ENCODE measurements around the gene NDUFS4. TPM values are rescaled to one million over a fixed set of nuclear protein-coding genes. Genes with fewer than 3 reads are reported as not detected.
"Not testable (repeated sequence)": the region's sequence is repeated elsewhere in the genome, so short reads cannot be mapped to it uniquely, and the experiment has no call there.

The NDUFS4 gene
- total RNA-seq, 1 donor from 2014 or later = 92.4 TPM

- Histone ChIP-seq H2AFZ (ENCODE audit: low read depth, low read length) (no peak overlapping the region), H3K9ac (ENCODE audit: low read length) (no peak overlapping the region), H3K79me2 (ENCODE audit: insufficient read depth, low read length) (no peaks in the 10 kb centered on the region), H3K27ac (ENCODE audit: low read depth, low read length) (no peak overlapping the region), H3K4me1 (ENCODE audit: insufficient read depth, low read length) (peaks cover 4% of the 10 kb centered on the region), H3K4me2 (ENCODE audit: low read length) (no peak overlapping the region), H4K20me1 (ENCODE audit: insufficient read depth, low read length) (peaks cover 9% of the 10 kb centered on the region), H3K9me3 (ENCODE audit: insufficient read depth, low read depth, low read length) (no peaks in the 10 kb centered on the region), H3K36me3 (ENCODE audit: insufficient read depth, low read length) (no peaks in the 10 kb centered on the region), H3K4me3 (ENCODE audit: insufficient read depth, low read depth, low read length) (no peak overlapping the region), H3K27me3 (ENCODE audit: insufficient read depth, low read length) (no peaks in the 10 kb centered on the region)
- Mint-ChIP-seq H3K9me3 (ENCODE audit: unreplicated experiment) (no peaks in the 10 kb centered on the region), H3K4me1 (ENCODE audit: low read depth, unreplicated experiment) (peaks cover 29% of the 10 kb centered on the region), H3K27ac (ENCODE audit: unreplicated experiment) (no peak overlapping the region), H3K36me3 (ENCODE audit: low read depth, unreplicated experiment) (peaks cover 5% of the 10 kb centered on the region), H3K27me3 (ENCODE audit: low read depth, unreplicated experiment) (no peaks in the 10 kb centered on the region), H3K4me3 (ENCODE audit: unreplicated experiment) (no peak overlapping the region)
- TF ChIP-seq EZH2 (IDR thresholded peaks at IDR 0.05; ENCODE audit: insufficient read depth, low read length) (no peak), CTCF (IDR thresholded peaks at IDR 0.05; ENCODE audit: insufficient read depth, low read depth, low read length) (no peak)
- FAIRE-seq (no peak), DNase-seq (ENCODE audit: low read depth) (no peak)
Measured at GRCh38 chr5:53645078-53645477, 84.6 kb downstream of the NDUFS4 start.

GRCh38 chr5:53649352-53649751, 88.9 kb downstream of the NDUFS4 start:
- peaks cover 5% of the 10 kb centered on the region for H3K36me3 Mint-ChIP-seq (ENCODE audit: low read depth, unreplicated experiment)
- H3K27ac Mint-ChIP-seq (ENCODE audit: unreplicated experiment) = no peak overlapping the region
- FAIRE-seq (no peak), DNase-seq (ENCODE audit: low read depth) (no peak)
- H2AFZ ChIP-seq (ENCODE audit: low read depth, low read length) = no peak overlapping the region
- no peaks in the 10 kb centered on the region for H3K9me3 ChIP-seq (ENCODE audit: insufficient read depth, low read depth, low read length)
- no peaks in the 10 kb centered on the region for H3K36me3 ChIP-seq (ENCODE audit: insufficient read depth, low read length)
- H3K27ac ChIP-seq (ENCODE audit: low read depth, low read length) = no peak overlapping the region
- H3K4me1 Mint-ChIP-seq (ENCODE audit: low read depth, unreplicated experiment) = peaks cover 12% of the 10 kb centered on the region
- no peak overlapping the region for H3K4me3 Mint-ChIP-seq (ENCODE audit: unreplicated experiment)
- H3K9ac ChIP-seq (ENCODE audit: low read length) = no peak overlapping the region
- H3K27me3 ChIP-seq (ENCODE audit: insufficient read depth, low read length) = no peaks in the 10 kb centered on the region
- no peaks in the 10 kb centered on the region for H4K20me1 ChIP-seq (ENCODE audit: insufficient read depth, low read length)
- no peaks in the 10 kb centered on the region for H3K4me1 ChIP-seq (ENCODE audit: insufficient read depth, low read length)
- H3K4me2 ChIP-seq (ENCODE audit: low read length) = no peak overlapping the region
- TF ChIP-seq CTCF (IDR thresholded peaks at IDR 0.05; ENCODE audit: insufficient read depth, low read depth, low read length) (no peak), EZH2 (IDR thresholded peaks at IDR 0.05; ENCODE audit: insufficient read depth, low read length) (no peak)
- no peaks in the 10 kb centered on the region for H3K79me2 ChIP-seq (ENCODE audit: insufficient read depth, low read length)
- no peaks in the 10 kb centered on the region for H3K27me3 Mint-ChIP-seq (ENCODE audit: low read depth, unreplicated experiment)
- no peaks in the 10 kb centered on the region for H3K9me3 Mint-ChIP-seq (ENCODE audit: unreplicated experiment)
- no peak overlapping the region for H3K4me3 ChIP-seq (ENCODE audit: insufficient read depth, low read depth, low read length)

GRCh38 chr5:53660573-53660972, 100.1 kb downstream of the NDUFS4 start:
- H3K27me3 Mint-ChIP-seq (ENCODE audit: low read depth, unreplicated experiment); H3K79me2 ChIP-seq (ENCODE audit: insufficient read depth, low read length); DNase-seq (ENCODE audit: low read depth); H3K27ac ChIP-seq (ENCODE audit: low read depth, low read length); FAIRE-seq; H3K9me3 ChIP-seq (ENCODE audit: insufficient read depth, low read depth, low read length); H4K20me1 ChIP-seq (ENCODE audit: insufficient read depth, low read length); H3K4me1 Mint-ChIP-seq (ENCODE audit: low read depth, unreplicated experiment); H3K4me3 ChIP-seq (ENCODE audit: insufficient read depth, low read depth, low read length); H3K4me3 Mint-ChIP-seq (ENCODE audit: unreplicated experiment); H3K9me3 Mint-ChIP-seq (ENCODE audit: unreplicated experiment); H3K27ac Mint-ChIP-seq (ENCODE audit: unreplicated experiment); H3K4me2 ChIP-seq (ENCODE audit: low read length); H2AFZ ChIP-seq (ENCODE audit: low read depth, low read length); H3K4me1 ChIP-seq (ENCODE audit: insufficient read depth, low read length); H3K9ac ChIP-seq (ENCODE audit: low read length); H3K36me3 ChIP-seq (ENCODE audit: insufficient read depth, low read length); H3K27me3 ChIP-seq (ENCODE audit: insufficient read depth, low read length): not testable (repeated sequence)
- peaks cover 11% of the 10 kb centered on the region for H3K36me3 Mint-ChIP-seq (ENCODE audit: low read depth, unreplicated experiment)

GRCh38 chr5:53665313-53665712, 104.9 kb downstream of the NDUFS4 start:
- H3K9me3 Mint-ChIP-seq (ENCODE audit: unreplicated experiment); FAIRE-seq; H3K4me1 Mint-ChIP-seq (ENCODE audit: low read depth, unreplicated experiment): not testable (repeated sequence)

More at GRCh38 chr5:53665313-53665712, 104.9 kb downstream of the NDUFS4 start:
- H3K4me3 Mint-ChIP-seq (ENCODE audit: unreplicated experiment); H3K27me3 Mint-ChIP-seq (ENCODE audit: low read depth, unreplicated experiment); H3K4me3 ChIP-seq (ENCODE audit: insufficient read depth, low read depth, low read length); H3K27ac ChIP-seq (ENCODE audit: low read depth, low read length); H4K20me1 ChIP-seq (ENCODE audit: insufficient read depth, low read length); H3K27me3 ChIP-seq (ENCODE audit: insufficient read depth, low read length); H2AFZ ChIP-seq (ENCODE audit: low read depth, low read length); H3K27ac Mint-ChIP-seq (ENCODE audit: unreplicated experiment); H3K4me2 ChIP-seq (ENCODE audit: low read length); H3K9me3 ChIP-seq (ENCODE audit: insufficient read depth, low read depth, low read length); DNase-seq (ENCODE audit: low read depth); H3K79me2 ChIP-seq (ENCODE audit: insufficient read depth, low read length); H3K36me3 ChIP-seq (ENCODE audit: insufficient read depth, low read length); H3K4me1 ChIP-seq (ENCODE audit: insufficient read depth, low read length); H3K9ac ChIP-seq (ENCODE audit: low read length): not testable (repeated sequence)
- H3K36me3 Mint-ChIP-seq (ENCODE audit: low read depth, unreplicated experiment) = peaks cover 11% of the 10 kb centered on the region

All from astrocyte (in vitro differentiated cells and primary cell).